Left ventricle myocardium superior (tissue), 1 donor: ENCODE data around the gene EIF2B4. TPM values are rescaled to one million over a fixed set of nuclear protein-coding genes. Genes with fewer than 3 reads are reported as not detected.

Source experiments
- total RNA-seq: library from RNA; stranded (reverse); fragmentation: NEBNext Ultra II Directional; extraction: Animal tissue kit (Norgen Biotek cat#: 25700); gene quantifications from one replicate; pipeline ENCODE4 v1.2.1, GENCODE V29; 2021
- donor health status: DM: no; HTN: yes; CAD: no; lungs with severe emphysema.

EIF2B4 gene
- total RNA-seq, 1 donor from 2014 or later, result 40.9 TPM

Other genes starting within 250 kb of the EIF2B4 start
- 2.0 TPM for gene ABHD1, start 246.5 kb downstream of the EIF2B4 start, total RNA-seq
- gene PREB, start 235.7 kb downstream of the EIF2B4 start, total RNA-seq, result 51.1 TPM
- not detected for gene PRR30, start 230.9 kb downstream of the EIF2B4 start, total RNA-seq
- 0.10 TPM for gene TCF23, start 221.3 kb downstream of the EIF2B4 start, total RNA-seq
- gene ATRAID, start 158.3 kb downstream of the EIF2B4 start, total RNA-seq, result 112 TPM
- 13.3 TPM for gene SLC5A6, start 158.1 kb downstream of the EIF2B4 start, total RNA-seq
- gene CAD, start 153.0 kb downstream of the EIF2B4 start, total RNA-seq, result 8.5 TPM
- gene SLC30A3, start 107.3 kb downstream of the EIF2B4 start, total RNA-seq, result 9.4 TPM
- 2.1 TPM for gene DNAJC5G, start 94.9 kb downstream of the EIF2B4 start, total RNA-seq
- gene TRIM54, start 87.9 kb downstream of the EIF2B4 start, total RNA-seq, result 291 TPM
- gene UCN, start 61.9 kb downstream of the EIF2B4 start, total RNA-seq, result 0.55 TPM
- gene MPV17, start 47.2 kb downstream of the EIF2B4 start, total RNA-seq, result 47.2 TPM
- gene GTF3C2, start 13.6 kb downstream of the EIF2B4 start, total RNA-seq, result 19.8 TPM
- gene SNX17, start 278 bp upstream of the EIF2B4 start, total RNA-seq, result 61.2 TPM
- 6.5 TPM for gene ZNF513, start 10.4 kb upstream of the EIF2B4 start, total RNA-seq
- gene PPM1G, start 39.3 kb upstream of the EIF2B4 start, total RNA-seq, result 38.8 TPM
- 53.1 TPM for gene NRBP1, start 58.3 kb upstream of the EIF2B4 start, total RNA-seq
- gene KRTCAP3, start 72.0 kb upstream of the EIF2B4 start, total RNA-seq, result not detected
- gene IFT172, start 119.4 kb upstream of the EIF2B4 start, total RNA-seq, result 22.4 TPM
- gene FNDC4, start 124.9 kb upstream of the EIF2B4 start, total RNA-seq, result 1.8 TPM
- gene GCKR, start 126.5 kb upstream of the EIF2B4 start, total RNA-seq, result not detected
- 20.8 TPM for gene ZNF512, start 212.7 kb upstream of the EIF2B4 start, total RNA-seq